ENCODE data around the gene EFNA1. TPM values are rescaled to one million over a fixed set of nuclear protein-coding genes. Genes with fewer than 3 reads are reported as not detected.

Gene EFNA1
- total RNA-seq, 1 donor from 2014 or later = 144 TPM

- H3K9me3 ChIP-seq = no peaks in the 10 kb centered on the region
- H3K4me3 ChIP-seq = peak overlapping the region; percentile 94
- intact Hi-C loops (cut with DNase I) = no loop called here
- TF ChIP-seq CTCF (IDR thresholded peaks at IDR 0.05) = no peak
- H3K27ac ChIP-seq = no peak overlapping the region
- no peaks in the 10 kb centered on the region for H3K36me3 ChIP-seq
- H3K27me3 ChIP-seq (ENCODE audit: low read depth) = peaks cover 54% of the 10 kb centered on the region
- ATAC-seq (no peak), DNase-seq (no peak)
- H3K4me1 ChIP-seq = peaks cover 62% of the 10 kb centered on the region
Measured at GRCh38 chr1:155083865-155084721, 43.6 kb upstream of the EFNA1 start.

GRCh38 chr1:155084722-155085503, 42.8 kb upstream of the EFNA1 start:
- TF ChIP-seq CTCF (IDR thresholded peaks at IDR 0.05) = peak; percentile 90
- peak overlapping the region; percentile 94 for H3K4me3 ChIP-seq
- H3K4me1 ChIP-seq = peaks cover 54% of the 10 kb centered on the region
- H3K27me3 ChIP-seq (ENCODE audit: low read depth) = peaks cover 46% of the 10 kb centered on the region
- DNase-seq = peak; percentile 97
- peak; percentile 93 to 95 for ATAC-seq
- no peaks in the 10 kb centered on the region for H3K36me3 ChIP-seq
- intact Hi-C loops (cut with DNase I) = no loop called here
- H3K27ac ChIP-seq = peak overlapping the region; percentile 85
- H3K9me3 ChIP-seq = no peaks in the 10 kb centered on the region

- intact Hi-C loops (cut with DNase I) = no loop called here
Measured at GRCh38 chr1:155085504-155086127, 42.1 kb upstream of the EFNA1 start.

GRCh38 chr1:155086128-155086741, 41.4 kb upstream of the EFNA1 start:
- no peaks in the 10 kb centered on the region for H3K9me3 ChIP-seq
- peak; percentile 81 for DNase-seq
- H3K4me1 ChIP-seq = peaks cover 42% of the 10 kb centered on the region
- peak overlapping the region; percentile 85 for H3K27ac ChIP-seq
- ATAC-seq = peak; percentile 50 to 72
- TF ChIP-seq CTCF (IDR thresholded peaks at IDR 0.05) = peak; percentile 100
- intact Hi-C loops (cut with DNase I) = no loop called here
- peak overlapping the region; percentile 94 for H3K4me3 ChIP-seq
- H3K27me3 ChIP-seq (ENCODE audit: low read depth) = peaks cover 33% of the 10 kb centered on the region
- H3K36me3 ChIP-seq = no peaks in the 10 kb centered on the region

More at GRCh38 chr1:155085504-155086127, 42.1 kb upstream of the EFNA1 start:
- peak; percentile 50 to 73 for ATAC-seq
- Histone ChIP-seq H3K9me3 (no peaks in the 10 kb centered on the region), H3K4me3 (peak overlapping the region; percentile 94), H3K27me3 (ENCODE audit: low read depth) (peaks cover 39% of the 10 kb centered on the region), H3K27ac (peak overlapping the region; percentile 85), H3K36me3 (no peaks in the 10 kb centered on the region), H3K4me1 (peaks cover 47% of the 10 kb centered on the region)
- DNase-seq = peak; percentile 80
- TF ChIP-seq CTCF (IDR thresholded peaks at IDR 0.05) = no peak
